Stimulated activated CD4-positive, alpha-beta T cell treated with anti-CD3 and anti-CD28 coated beads, Interleukin-4, amount 100 ng/mL, for 4 hours (primary cell): ENCODE results near the gene SUCO.

ENCODE experiments used
- DNase-seq, 2 experiments: peaks; one replicate each; pipeline ENCODE4 v3.0.0-alpha.2; 2020

The SUCO gene

DNA sequence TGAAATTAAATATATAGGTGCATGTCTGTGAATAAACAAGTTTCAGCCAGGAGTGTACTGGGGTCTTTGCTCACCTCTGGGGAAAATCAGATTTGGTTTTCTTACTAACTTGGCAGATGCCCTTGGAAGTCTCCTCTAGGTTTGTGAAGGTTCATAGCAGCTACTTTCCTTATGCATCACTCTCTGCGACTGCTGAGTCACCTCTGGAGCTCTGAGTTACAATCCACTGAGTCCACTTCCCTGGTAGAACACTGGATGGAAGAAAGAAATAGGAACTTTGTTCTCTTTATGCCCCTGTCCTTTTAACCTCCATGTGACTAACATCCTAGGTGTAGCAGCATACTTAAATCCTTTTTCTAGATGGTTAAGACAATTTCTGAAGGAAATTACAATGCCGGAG, 121.6 kb downstream of the SUCO start:
- DNase-seq: no peak

DNA sequence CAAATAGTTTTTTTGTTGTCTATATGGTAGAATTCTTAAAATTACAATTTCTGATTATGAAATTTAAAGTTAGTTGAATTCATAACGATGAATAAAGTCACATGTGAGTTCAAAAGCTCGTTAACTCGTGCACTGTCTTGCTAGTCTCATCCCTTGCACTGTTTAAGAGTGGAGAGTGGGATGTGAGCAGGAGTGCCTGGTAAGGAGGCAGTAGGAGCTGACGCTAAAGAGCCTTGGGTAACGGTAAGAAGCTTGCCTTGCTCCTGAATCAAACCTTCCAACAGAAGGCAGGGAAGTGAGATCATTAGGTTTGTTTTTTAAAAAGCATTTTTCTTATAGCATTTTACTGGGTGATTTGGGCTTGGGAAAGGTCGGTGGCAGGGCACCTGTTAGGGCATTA, 123.6 kb downstream of the SUCO start:
- no peak for DNase-seq

DNA sequence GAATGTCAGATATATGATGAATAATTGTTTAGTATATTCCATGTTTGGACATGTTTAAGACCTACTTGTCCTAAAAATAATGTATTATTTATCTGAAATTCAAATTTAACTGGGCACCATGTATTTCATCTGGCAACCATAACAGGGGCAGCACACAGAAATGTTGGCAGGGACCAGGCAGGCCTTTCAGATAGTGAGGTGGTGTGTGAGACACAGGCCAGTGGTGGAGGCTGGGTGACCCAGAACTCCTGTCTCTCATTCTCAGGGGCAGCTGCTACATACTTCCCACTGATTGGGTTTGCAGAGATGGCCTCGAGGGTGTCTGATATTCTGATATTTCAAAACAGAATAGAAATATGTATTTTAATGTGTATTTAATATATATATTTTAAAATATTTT, 124.6 kb downstream of the SUCO start:
- no peak for DNase-seq

DNA sequence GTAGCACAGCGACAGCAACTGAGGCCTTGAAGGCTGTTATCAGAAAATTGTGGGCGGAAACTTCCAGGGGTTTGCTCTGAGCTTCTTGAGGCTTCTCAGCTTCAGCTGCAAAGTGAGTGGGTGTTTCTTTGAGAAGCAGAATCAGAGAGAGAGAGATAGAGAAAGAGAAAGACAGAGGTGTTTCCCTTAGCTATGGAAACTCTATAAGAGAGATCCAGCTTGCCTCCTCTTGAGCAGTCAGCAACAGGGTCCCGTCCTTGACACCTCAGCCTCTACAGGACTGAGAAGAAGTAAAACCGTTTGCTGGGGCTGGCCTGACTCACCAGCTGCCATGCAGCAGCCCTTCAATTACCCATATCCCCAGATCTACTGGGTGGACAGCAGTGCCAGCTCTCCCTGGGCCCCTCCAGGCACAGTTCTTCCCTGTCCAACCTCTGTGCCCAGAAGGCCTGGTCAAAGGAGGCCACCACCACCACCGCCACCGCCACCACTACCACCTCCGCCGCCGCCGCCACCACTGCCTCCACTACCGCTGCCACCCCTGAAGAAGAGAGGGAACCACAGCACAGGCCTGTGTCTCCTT, 126.0 kb downstream of the SUCO start, which contains the start of gene FASLG:
Gene FASLG, plus strand, starts transcription at position 233 of the 583 bp plus-strand sequence. Its CDS starts 99 bp downstream, at position 332.
- peak; percentile 50 to 79 for DNase-seq

DNA sequence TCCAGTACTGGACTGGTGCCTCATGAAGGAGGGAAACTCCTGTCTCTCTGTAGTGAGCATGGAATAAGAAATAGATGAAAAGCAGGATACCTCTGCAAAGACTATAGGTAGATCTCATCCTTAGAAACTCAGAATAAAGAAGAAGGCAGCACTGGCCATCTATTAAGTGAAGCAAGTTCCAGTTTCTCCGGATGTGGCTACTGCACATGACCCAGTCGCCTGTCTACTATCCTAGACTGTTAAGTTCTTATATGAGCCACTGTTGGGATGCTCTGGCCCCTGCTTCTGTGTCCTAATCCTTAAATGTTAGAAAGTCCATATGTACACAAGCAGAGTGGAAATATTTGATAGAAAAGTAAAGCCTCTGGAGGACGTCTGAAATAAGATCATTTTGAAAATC, 128.2 kb downstream of the SUCO start:
- DNase-seq: no peak
